Endothelial cell of umbilical vein (primary cell): ENCODE measurements around the gene PLXNB1. TPM values are rescaled to one million over a fixed set of nuclear protein-coding genes. Genes with fewer than 3 reads are reported as not detected.

Experiments used
- BruUV-seq: library from RNA; stranded (reverse); fragments of 400-500 nt; replicated peaks from 2 replicates; lab custom pipeline; 2021; lab: Mats Ljungman, UMichigan
- CTCF ChIA-PET: fragments of 300-600, 350-600 bp; sonication (Branson Sonifier 250); formaldehyde crosslinking; loops from one replicate; lab custom pipeline; 2021; ENCODE audit warnings: antibody characterized with exemption, inconsistent platforms; lab: Charles Lee
- POLR2A ChIA-PET: fragments of 300-600, 350-600 bp; sonication (Branson Sonifier 250); formaldehyde crosslinking; loops from one replicate; lab custom pipeline; 2021; ENCODE audit warnings: antibody characterized with exemption, inconsistent platforms; lab: Charles Lee
- DNase-seq: peaks from one replicate; pipeline ENCODE4 v3.0.0-alpha.2; 2011; ENCODE audit warnings: low read depth, low spot score
- FAIRE-seq: peaks from 2 replicates; lab custom pipeline; 2011; peaks lifted over from hg19 to GRCh38; lab: Jason Lieb, UNC
- H2AFZ ChIP-seq: 2 replicates; pipeline ENCODE4 v1.6.0; 2012; ENCODE audit warnings: low read depth, low read length, control low read depth, inconsistent platforms
- H3K27ac ChIP-seq: 2 replicates; pipeline ENCODE4 v1.5.1; 2011; ENCODE audit warnings: low read depth, mild to moderate bottlenecking, control low read depth, low read length, moderate library complexity; ENCODE audit not compliant: insufficient read depth
- H3K27me3 ChIP-seq, 2 experiments: 2 replicates each; pipeline versions ENCODE4 v1.6.0 to v1.6.1; 2011; ENCODE audit warnings: low read length in 2 of 2, mixed read lengths in 1 of 2; ENCODE audit not compliant: control insufficient read depth in 2 of 2, insufficient read depth in 2 of 2
- H3K36me3 ChIP-seq, 2 experiments: 2 replicates in 1 of 2; 3 replicates in 1 of 2; pipeline ENCODE4 v1.5.1; 2011; ENCODE audit warnings: low read length in 2 of 2, mild to moderate bottlenecking in 1 of 2, moderate library complexity in 1 of 2; ENCODE audit not compliant: control insufficient read depth in 2 of 2, insufficient read depth in 2 of 2; ENCODE audit errors: extremely low read depth in 1 of 2
- H3K4me1 ChIP-seq: 3 replicates; pipeline ENCODE4 v1.5.1; 2011; ENCODE audit warnings: mild to moderate bottlenecking, low read length; ENCODE audit not compliant: control insufficient read depth, insufficient read depth; ENCODE audit errors: extremely low read depth
- H3K4me2 ChIP-seq: 2 replicates; pipeline ENCODE4 v1.6.1; 2011; ENCODE audit warnings: low read length, control low read depth, mixed read lengths; ENCODE audit not compliant: insufficient read depth
- H3K4me3 ChIP-seq, 3 experiments: fragments of 200-600 bp in 1 of 3; sonication (generic), shearing (Covaris generic) in 1 of 3; replicated peaks in 1 of 3; 2 replicates each; pipeline ENCODE4 v1.5.1; 2011 to 2016; ENCODE audit warnings: control low read depth in 3 of 3, low read length in 3 of 3, mild to moderate bottlenecking in 2 of 3, inconsistent platforms in 1 of 3, low read depth in 1 of 3, moderate library complexity in 1 of 3; ENCODE audit not compliant: insufficient read depth in 1 of 3
- H3K79me2 ChIP-seq: 2 replicates; pipeline ENCODE4 v1.6.0; 2012; ENCODE audit warnings: low read length, inconsistent platforms; ENCODE audit not compliant: control insufficient read depth, insufficient read depth
- H3K9ac ChIP-seq: replicated peaks from 2 replicates; pipeline ENCODE3; 2011; ENCODE audit warnings: low read length, control low read depth; ENCODE audit not compliant: insufficient read depth; ENCODE audit errors: extremely low read depth
- H3K9me1 ChIP-seq: replicated peaks from 3 replicates; pipeline ENCODE4 v1.6.0; 2011; ENCODE audit warnings: mild to moderate bottlenecking, low read length; ENCODE audit not compliant: control insufficient read depth, insufficient read depth; ENCODE audit errors: extremely low read depth
- H3K9me3 ChIP-seq: replicated peaks from 2 replicates; pipeline ENCODE4 v1.5.1; 2012; ENCODE audit warnings: low read length, inconsistent platforms; ENCODE audit not compliant: control insufficient read depth, insufficient read depth
- H4K20me1 ChIP-seq: replicated peaks from 2 replicates; pipeline ENCODE3; 2011; ENCODE audit warnings: mild to moderate bottlenecking, low read length; ENCODE audit not compliant: control insufficient read depth, insufficient read depth; ENCODE audit errors: extremely low read depth
- EZH2 ChIP-seq: IDR thresholded peaks from 2 replicates; pipeline ENCODE4 v1.6.1; 2012; ENCODE audit warnings: borderline replicate concordance, low read depth, mild to moderate bottlenecking, moderate library complexity, low read length, inconsistent platforms; ENCODE audit not compliant: severe bottlenecking
- FOS ChIP-seq: IDR thresholded peaks from 2 replicates; pipeline ENCODE4 v1.6.1; 2011; ENCODE audit warnings: mild to moderate bottlenecking, low read length, moderate library complexity, borderline replicate concordance; ENCODE audit not compliant: insufficient read depth
- GATA2 ChIP-seq: IDR thresholded peaks from 2 replicates; pipeline ENCODE4 v1.7.0; 2011; ENCODE audit warnings: low read depth, mild to moderate bottlenecking, moderate library complexity, mixed read lengths, low read length; ENCODE audit not compliant: insufficient read length, insufficient read depth
- JUN ChIP-seq: IDR thresholded peaks from 2 replicates; pipeline ENCODE4 v1.6.1; 2011; ENCODE audit warnings: borderline replicate concordance, low read depth; ENCODE audit not compliant: insufficient read length, insufficient read depth
- MYC ChIP-seq: IDR thresholded peaks from one replicate; pipeline ENCODE4 v1.6.1; 2011; ENCODE audit warnings: mild to moderate bottlenecking, low read depth, low read length
- POLR2A ChIP-seq: IDR thresholded peaks from 2 replicates; pipeline ENCODE4 v1.6.1; 2012; ENCODE audit warnings: low read depth, mild to moderate bottlenecking, control low read depth, low read length
- POLR2AphosphoS5 ChIP-seq: IDR thresholded peaks from 2 replicates; pipeline ENCODE4 v1.6.1; 2012; ENCODE audit warnings: low read depth, mild to moderate bottlenecking, control low read depth, low read length, moderate library complexity; ENCODE audit not compliant: insufficient read depth
- dilution Hi-C: fragments of 300-500 bp; cut with MboI; formaldehyde crosslinking; loops from one replicate; pipeline ENCODE4 v1.15.0; 2019; ENCODE audit warnings: low sequenced_read_pairs; ENCODE audit not compliant: extremely low pct_ligation_motif_present
- intact Hi-C: fragments of 100-400 bp; cut with micrococcal nuclease; formaldehyde crosslinking; loops from one replicate; pipeline ENCODE4 v1.10.0; 2022
- polyA plus RNA-seq, 4 experiments: library from polyadenylated mRNA; depleted of rRNA in 3 of 4; stranded (reverse) in 3 of 4; unstranded in 1 of 4; fragments of >200 nt; gene quantifications; 2 replicates each; pipeline versions ENCODE4 v1.2.1 to v1.2.3, GENCODE V29; 2011 to 2012; ENCODE audit warnings: missing spikeins in 1 of 4
- total RNA-seq: library from RNA; stranded (reverse); gene quantifications from 2 replicates; pipeline ENCODE4 v1.2.3, GENCODE V29; 2021
- TF ChIP-seq, protein P1 (sequence below): IDR thresholded peaks from 2 replicates; pipeline ENCODE4 v1.6.1; 2011; ENCODE audit not compliant: insufficient read depth, insufficient read length
- TF ChIP-seq, protein P2 (sequence below), 2 donors: IDR thresholded peaks; 1 replicate in 1 of 2; 2 replicates in 1 of 2; pipeline ENCODE4 v1.5.1; 2011; ENCODE audit warnings: low read length in 2 of 2, mild to moderate bottlenecking in 2 of 2, moderate library complexity in 2 of 2, control low read depth in 1 of 2, inconsistent platforms in 1 of 2, low read depth in 1 of 2; ENCODE audit not compliant: insufficient read depth in 1 of 2; ENCODE audit errors: extremely low read depth in 1 of 2

PLXNB1 gene
- total and polyA plus RNA-seq, 2 donors (not counting 3 experiments of a cell fraction or from before 2014, with no cell fraction given): 43.1 to 45.2 TPM

DNA sequence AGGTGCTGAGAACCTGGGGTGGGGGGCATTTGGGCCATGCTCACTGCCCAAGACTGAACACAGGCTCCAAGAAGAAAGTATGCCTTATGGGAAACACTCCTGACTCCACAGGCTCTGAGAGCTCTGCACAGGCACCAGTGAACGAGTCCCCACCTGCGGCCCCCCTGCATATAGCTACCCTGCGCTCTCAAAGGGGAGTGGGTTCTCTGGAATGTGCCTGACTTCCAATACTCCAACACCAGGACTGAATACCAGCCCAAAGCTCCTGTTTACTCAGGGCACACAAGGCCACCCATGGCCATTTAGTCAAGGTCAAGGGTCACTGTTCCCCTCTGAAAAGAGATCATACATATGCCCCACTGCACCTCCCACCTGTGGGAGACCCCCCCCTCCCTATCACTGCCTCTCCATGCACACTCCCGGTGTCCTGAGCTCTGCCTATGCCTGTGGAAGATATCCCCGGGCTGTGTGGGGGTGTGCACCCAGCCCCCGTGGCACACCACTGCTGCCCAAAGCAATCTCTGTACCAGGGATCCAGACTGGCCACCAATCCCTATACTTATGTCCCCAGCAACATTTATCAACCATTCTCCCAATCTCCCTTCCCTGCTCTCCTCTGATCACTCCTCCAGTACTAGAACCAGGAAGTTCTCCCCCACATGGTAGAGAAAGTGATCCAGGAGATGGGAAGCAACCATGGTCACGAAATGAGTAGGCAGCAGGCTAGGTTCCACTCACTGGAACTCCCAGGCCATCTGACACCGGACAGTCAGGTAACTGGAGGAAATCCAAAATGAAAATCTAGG lies 1.5 kb upstream of the PLXNB1 start:
- intact Hi-C loops (no loop called here), dilution Hi-C loops (no loop called here)
- DNase-seq (no peak), FAIRE-seq (no peak)
- no peaks in the 10 kb centered on the region for H3K79me2 ChIP-seq
- no peaks in the 10 kb centered on the region for H4K20me1 ChIP-seq
- peaks cover 0 to 9% of the 10 kb centered on the region in 2 experiments for H3K36me3 ChIP-seq
- ChIA-PET CTCF (interaction anchor here (1.0 to 10.4 kb wide), 4 partner anchors 9 to 237 kb away, joined by 3 to 723 read pairs (median 49); no protein-coding TSS in a partner anchor), POLR2A (no interaction called here)
- no TSS peak for BruUV-seq
- H3K4me1 ChIP-seq: peaks cover 14% of the 10 kb centered on the region
- no peak overlapping the region for H3K4me2 ChIP-seq
- H3K27ac ChIP-seq: no peak overlapping the region
- H3K4me3 ChIP-seq: no peak overlapping the region
- H3K9ac ChIP-seq: no peak overlapping the region
- no peaks in the 10 kb centered on the region for H3K27me3 ChIP-seq
- no peaks in the 10 kb centered on the region for H3K9me1 ChIP-seq
- H3K9me3 ChIP-seq: no peaks in the 10 kb centered on the region
- TF ChIP-seq JUN: no peak
- TF ChIP-seq, protein P1, sequence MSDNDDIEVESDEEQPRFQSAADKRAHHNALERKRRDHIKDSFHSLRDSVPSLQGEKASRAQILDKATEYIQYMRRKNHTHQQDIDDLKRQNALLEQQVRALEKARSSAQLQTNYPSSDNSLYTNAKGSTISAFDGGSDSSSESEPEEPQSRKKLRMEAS: no peak
- no peak for TF ChIP-seq POLR2AphosphoS5
- no peak for TF ChIP-seq EZH2
- TF ChIP-seq POLR2A: no peak
- TF ChIP-seq GATA2: no peak
- no peak for TF ChIP-seq MYC
- no peak for TF ChIP-seq FOS
- TF ChIP-seq, protein P2, sequence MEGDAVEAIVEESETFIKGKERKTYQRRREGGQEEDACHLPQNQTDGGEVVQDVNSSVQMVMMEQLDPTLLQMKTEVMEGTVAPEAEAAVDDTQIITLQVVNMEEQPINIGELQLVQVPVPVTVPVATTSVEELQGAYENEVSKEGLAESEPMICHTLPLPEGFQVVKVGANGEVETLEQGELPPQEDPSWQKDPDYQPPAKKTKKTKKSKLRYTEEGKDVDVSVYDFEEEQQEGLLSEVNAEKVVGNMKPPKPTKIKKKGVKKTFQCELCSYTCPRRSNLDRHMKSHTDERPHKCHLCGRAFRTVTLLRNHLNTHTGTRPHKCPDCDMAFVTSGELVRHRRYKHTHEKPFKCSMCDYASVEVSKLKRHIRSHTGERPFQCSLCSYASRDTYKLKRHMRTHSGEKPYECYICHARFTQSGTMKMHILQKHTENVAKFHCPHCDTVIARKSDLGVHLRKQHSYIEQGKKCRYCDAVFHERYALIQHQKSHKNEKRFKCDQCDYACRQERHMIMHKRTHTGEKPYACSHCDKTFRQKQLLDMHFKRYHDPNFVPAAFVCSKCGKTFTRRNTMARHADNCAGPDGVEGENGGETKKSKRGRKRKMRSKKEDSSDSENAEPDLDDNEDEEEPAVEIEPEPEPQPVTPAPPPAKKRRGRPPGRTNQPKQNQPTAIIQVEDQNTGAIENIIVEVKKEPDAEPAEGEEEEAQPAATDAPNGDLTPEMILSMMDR (IDR thresholded peaks at IDR 0.05; ENCODE audit: extremely low read depth in 1 of 2, insufficient read depth in 1 of 2, low read depth in 1 of 2, low read length in 2 of 2): no peak
- no peak overlapping the region for H2AFZ ChIP-seq
